ENCODE results near the gene BTBD9. TPM values are rescaled to one million over a fixed set of nuclear protein-coding genes. Genes with fewer than 3 reads are reported as not detected.
"Not testable (repeated sequence)": the region's sequence is repeated elsewhere in the genome, so short reads cannot be mapped to it uniquely, and the experiment has no call there.

The BTBD9 gene
- total RNA-seq, 2 donors from 2014 or later: 16.2 to 28.3 TPM

- Mint-ChIP-seq H3K9me3 (peaks cover 4% of the 10 kb centered on the region), H3K4me1 (peaks cover 11% of the 10 kb centered on the region), H3K27me3 (no peaks in the 10 kb centered on the region), H3K36me3 (ENCODE audit: low read depth) (no peaks in the 10 kb centered on the region), H3K4me3 (no peak overlapping the region), H3K27ac (no peak overlapping the region)
- ATAC-seq (replicated peaks): no peak
Observed at GRCh38 chr6:38429546-38429945, 210.2 kb downstream of the BTBD9 start.

- Mint-ChIP-seq H3K27ac (no peak overlapping the region), H3K4me1 (peaks cover 10% of the 10 kb centered on the region), H3K4me3 (no peak overlapping the region), H3K9me3 (no peaks in the 10 kb centered on the region), H3K36me3 (ENCODE audit: low read depth) (no peaks in the 10 kb centered on the region), H3K27me3 (no peaks in the 10 kb centered on the region)
- ATAC-seq (replicated peaks): no peak
Observed at GRCh38 chr6:38427492-38428210, 212.1 kb downstream of the BTBD9 start.

- not testable (repeated sequence) for H3K36me3 Mint-ChIP-seq (ENCODE audit: low read depth); H3K27ac Mint-ChIP-seq; H3K9me3 Mint-ChIP-seq; H3K4me3 Mint-ChIP-seq; H3K27me3 Mint-ChIP-seq; H3K4me1 Mint-ChIP-seq; ATAC-seq (replicated peaks)
Observed at GRCh38 chr6:38425788-38426488, 213.8 kb downstream of the BTBD9 start.

- no peaks in the 10 kb centered on the region for H3K9me3 Mint-ChIP-seq
- no peaks in the 10 kb centered on the region for H3K4me1 Mint-ChIP-seq
Observed at GRCh38 chr6:38423746-38424145, 216.0 kb downstream of the BTBD9 start.

GRCh38 chr6:38420207-38420606, 219.5 kb downstream of the BTBD9 start:
- ATAC-seq (replicated peaks): no peak
- Mint-ChIP-seq H3K36me3 (ENCODE audit: low read depth) (no peaks in the 10 kb centered on the region), H3K27me3 (no peaks in the 10 kb centered on the region), H3K27ac (no peak overlapping the region), H3K4me1 (no peaks in the 10 kb centered on the region), H3K9me3 (no peaks in the 10 kb centered on the region), H3K4me3 (no peak overlapping the region)

More at GRCh38 chr6:38423746-38424145, 216.0 kb downstream of the BTBD9 start:
- no peaks in the 10 kb centered on the region for H3K36me3 Mint-ChIP-seq (ENCODE audit: low read depth)
- ATAC-seq (replicated peaks): no peak
- H3K4me3 Mint-ChIP-seq: no peak overlapping the region
- H3K27ac Mint-ChIP-seq: no peak overlapping the region
- H3K27me3 Mint-ChIP-seq: no peaks in the 10 kb centered on the region

GRCh38 chr6:38417521-38417920, 222.2 kb downstream of the BTBD9 start:
- ATAC-seq (replicated peaks): no peak
- Mint-ChIP-seq H3K27ac (no peak overlapping the region), H3K36me3 (ENCODE audit: low read depth) (no peaks in the 10 kb centered on the region), H3K9me3 (peaks cover 3% of the 10 kb centered on the region), H3K4me1 (peaks cover 15% of the 10 kb centered on the region), H3K4me3 (no peak overlapping the region), H3K27me3 (no peaks in the 10 kb centered on the region)

GRCh38 chr6:38415231-38416005, 224.3 kb downstream of the BTBD9 start:
- peaks cover 3% of the 10 kb centered on the region for H3K9me3 Mint-ChIP-seq
- H3K36me3 Mint-ChIP-seq (ENCODE audit: low read depth): no peaks in the 10 kb centered on the region
- H3K27me3 Mint-ChIP-seq: no peaks in the 10 kb centered on the region
- no peak for ATAC-seq (replicated peaks)
- peaks cover 15% of the 10 kb centered on the region for H3K4me1 Mint-ChIP-seq
- no peak overlapping the region for H3K4me3 Mint-ChIP-seq
- no peak overlapping the region for H3K27ac Mint-ChIP-seq

- Mint-ChIP-seq H3K27me3 (no peaks in the 10 kb centered on the region), H3K4me3 (peak overlapping the region; percentile 40), H3K4me1 (peaks cover 15% of the 10 kb centered on the region), H3K27ac (peak overlapping the region; percentile 84), H3K9me3 (peaks cover 3% of the 10 kb centered on the region), H3K36me3 (ENCODE audit: low read depth) (no peaks in the 10 kb centered on the region)
- peak; percentile 95 for ATAC-seq (replicated peaks)
Observed at GRCh38 chr6:38413102-38413800, 226.5 kb downstream of the BTBD9 start.

GRCh38 chr6:38407192-38407591, 232.5 kb downstream of the BTBD9 start:
- no peak overlapping the region for H3K27ac Mint-ChIP-seq
- no peaks in the 10 kb centered on the region for H3K36me3 Mint-ChIP-seq (ENCODE audit: low read depth)
- no peaks in the 10 kb centered on the region for H3K9me3 Mint-ChIP-seq
- no peaks in the 10 kb centered on the region for H3K27me3 Mint-ChIP-seq
- no peak for ATAC-seq (replicated peaks)
- H3K4me1 Mint-ChIP-seq: peaks cover 11% of the 10 kb centered on the region
- no peak overlapping the region for H3K4me3 Mint-ChIP-seq

- H3K27me3 Mint-ChIP-seq: no peaks in the 10 kb centered on the region
- no peak overlapping the region for H3K4me3 Mint-ChIP-seq
- H3K4me1 Mint-ChIP-seq: peaks cover 11% of the 10 kb centered on the region
- ATAC-seq (replicated peaks): no peak
- H3K27ac Mint-ChIP-seq: peak overlapping the region; percentile 70
- H3K36me3 Mint-ChIP-seq (ENCODE audit: low read depth): no peaks in the 10 kb centered on the region
- no peaks in the 10 kb centered on the region for H3K9me3 Mint-ChIP-seq
Observed at GRCh38 chr6:38406096-38406495, 233.6 kb downstream of the BTBD9 start.

GRCh38 chr6:38404900-38405556, 234.7 kb downstream of the BTBD9 start:
- Mint-ChIP-seq H3K27ac (peak overlapping the region; percentile 70), H3K4me3 (peak overlapping the region; percentile 35), H3K4me1 (peaks cover 11% of the 10 kb centered on the region), H3K36me3 (ENCODE audit: low read depth) (no peaks in the 10 kb centered on the region), H3K9me3 (no peaks in the 10 kb centered on the region), H3K27me3 (no peaks in the 10 kb centered on the region)
- ATAC-seq (replicated peaks): peak; percentile 97

- peak overlapping the region; percentile 70 for H3K27ac Mint-ChIP-seq
- H3K9me3 Mint-ChIP-seq: no peaks in the 10 kb centered on the region
Observed at GRCh38 chr6:38404355-38404754, 235.4 kb downstream of the BTBD9 start.

GRCh38 chr6:38403548-38403947, 236.2 kb downstream of the BTBD9 start:
- Mint-ChIP-seq H3K4me3 (no peak overlapping the region), H3K27ac (no peak overlapping the region), H3K36me3 (ENCODE audit: low read depth) (no peaks in the 10 kb centered on the region), H3K27me3 (no peaks in the 10 kb centered on the region), H3K4me1 (peaks cover 11% of the 10 kb centered on the region), H3K9me3 (no peaks in the 10 kb centered on the region)
- ATAC-seq (replicated peaks): no peak

More at GRCh38 chr6:38404355-38404754, 235.4 kb downstream of the BTBD9 start:
- Mint-ChIP-seq H3K4me3 (peak overlapping the region; percentile 35), H3K27me3 (no peaks in the 10 kb centered on the region), H3K4me1 (peaks cover 11% of the 10 kb centered on the region), H3K36me3 (ENCODE audit: low read depth) (no peaks in the 10 kb centered on the region)
- ATAC-seq (replicated peaks): peak; percentile 13

GRCh38 chr6:38400764-38401163, 239.0 kb downstream of the BTBD9 start:
- H3K27me3 Mint-ChIP-seq: no peaks in the 10 kb centered on the region
- no peaks in the 10 kb centered on the region for H3K36me3 Mint-ChIP-seq (ENCODE audit: low read depth)
- no peak for ATAC-seq (replicated peaks)
- H3K4me1 Mint-ChIP-seq: peaks cover 11% of the 10 kb centered on the region
- H3K27ac Mint-ChIP-seq: no peak overlapping the region
- no peak overlapping the region for H3K4me3 Mint-ChIP-seq
- H3K9me3 Mint-ChIP-seq: no peaks in the 10 kb centered on the region
